H54 (cell line): ENCODE results near the gene RALGAPA1.

Experiments
- DNase-seq: peaks from one replicate; pipeline ENCODE4 v3.0.0; 2011; ENCODE audit warnings: low spot score, mixed read lengths; ENCODE audit not compliant: insufficient read length
- FAIRE-seq: peaks from 3 replicates; lab custom pipeline; 2011; peaks lifted over from hg19 to GRCh38; lab: Jason Lieb, UNC
- POLR2A ChIP-seq: IDR thresholded peaks from 2 replicates; pipeline ENCODE4 v1.6.1; 2011; ENCODE audit warnings: low read depth, mild to moderate bottlenecking, low read length

RALGAPA1 gene

DNA sequence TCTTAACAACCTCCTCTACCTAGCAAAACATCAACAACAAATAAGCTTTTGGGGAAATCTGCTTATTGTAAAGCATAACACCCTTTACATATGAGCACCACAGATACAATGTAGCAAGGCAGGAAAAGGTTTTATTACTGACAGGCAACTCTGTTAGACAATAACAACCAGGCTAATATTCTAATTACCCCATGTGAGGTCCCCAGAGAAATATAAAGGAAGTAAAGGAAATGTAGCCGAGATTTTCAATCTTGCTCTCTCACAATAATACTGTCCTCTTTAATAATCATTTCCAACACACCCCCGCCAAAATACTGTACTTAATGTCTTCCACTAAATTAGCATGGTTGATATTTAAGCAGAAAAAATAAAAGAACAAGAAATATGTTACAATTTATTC, 289.1 kb downstream of the RALGAPA1 start:
- FAIRE-seq (no peak), DNase-seq (no peak)
- TF ChIP-seq POLR2A, result no peak

GRCh38 chr14:35515916-35516315, 293.2 kb downstream of the RALGAPA1 start:
- no peak for FAIRE-seq
- DNase-seq, result no peak
- no peak for TF ChIP-seq POLR2A

DNA sequence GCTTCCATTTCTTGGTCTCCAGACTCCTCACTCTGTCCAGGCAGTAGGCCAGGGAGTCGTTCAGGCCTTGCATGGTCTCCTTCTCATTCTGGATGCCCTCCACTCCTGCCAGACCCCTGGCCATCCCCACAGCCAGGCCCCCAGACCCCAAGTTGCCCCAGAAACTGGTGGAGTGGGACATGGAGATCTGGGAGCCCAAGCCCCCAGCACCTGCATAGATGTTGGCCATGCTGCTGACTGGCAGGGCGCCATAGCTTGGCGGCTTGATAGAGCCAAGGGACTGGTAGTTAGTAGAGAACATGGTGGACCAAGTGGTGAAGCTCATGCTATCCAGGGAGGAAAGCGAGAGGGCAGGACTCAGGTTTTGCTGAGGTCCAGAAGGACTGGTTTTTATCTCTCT, 296.3 kb downstream of the RALGAPA1 start:
- no peak for TF ChIP-seq POLR2A
- FAIRE-seq, result no peak
- DNase-seq, result no peak

DNA sequence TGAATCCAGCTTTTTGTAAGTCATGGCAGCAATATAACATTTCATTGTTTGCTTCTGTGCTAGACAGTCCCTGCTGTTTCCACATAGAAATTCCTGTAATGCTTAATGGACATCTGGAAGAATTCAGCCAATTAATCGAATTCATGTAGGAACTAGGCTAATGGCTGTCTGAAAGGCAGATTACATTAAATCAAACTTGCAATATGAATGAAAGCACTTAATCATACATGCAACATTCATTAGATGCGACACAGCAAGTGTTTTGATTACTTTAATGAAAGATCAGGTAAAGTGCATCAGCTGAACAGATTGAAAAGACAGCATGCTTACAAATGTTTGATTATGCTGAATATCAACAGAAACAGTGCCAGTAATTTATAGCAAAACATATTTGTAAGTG, 299.2 kb downstream of the RALGAPA1 start:
- DNase-seq, result no peak
- FAIRE-seq, result no peak
- TF ChIP-seq POLR2A, result no peak

- FAIRE-seq, result no peak
- no peak for TF ChIP-seq POLR2A
- DNase-seq, result no peak
These were observed 302.2 kb downstream of the RALGAPA1 start for GRCh38 chr14:35506927-35507326.

DNA sequence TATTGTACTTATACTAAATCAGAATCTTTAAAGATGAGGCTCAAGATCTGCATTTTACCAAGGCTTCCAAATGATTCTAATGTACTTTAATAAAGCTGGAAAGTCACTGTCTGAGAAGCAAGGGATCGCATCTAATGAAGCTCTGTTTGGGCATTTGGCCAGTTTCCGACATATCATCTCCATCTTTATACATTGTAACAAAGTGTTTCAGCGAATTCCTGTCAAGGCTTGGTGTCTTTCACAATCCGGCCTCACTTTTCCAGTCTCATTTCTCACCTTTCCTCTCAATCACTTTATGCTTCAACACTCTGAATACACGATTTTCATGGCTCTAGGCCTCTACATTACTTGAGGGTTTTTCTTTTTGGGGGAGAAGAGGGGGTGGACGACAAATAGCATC, 302.6 kb downstream of the RALGAPA1 start:
- no peak for DNase-seq
- no peak for TF ChIP-seq POLR2A
- FAIRE-seq, result no peak

DNA sequence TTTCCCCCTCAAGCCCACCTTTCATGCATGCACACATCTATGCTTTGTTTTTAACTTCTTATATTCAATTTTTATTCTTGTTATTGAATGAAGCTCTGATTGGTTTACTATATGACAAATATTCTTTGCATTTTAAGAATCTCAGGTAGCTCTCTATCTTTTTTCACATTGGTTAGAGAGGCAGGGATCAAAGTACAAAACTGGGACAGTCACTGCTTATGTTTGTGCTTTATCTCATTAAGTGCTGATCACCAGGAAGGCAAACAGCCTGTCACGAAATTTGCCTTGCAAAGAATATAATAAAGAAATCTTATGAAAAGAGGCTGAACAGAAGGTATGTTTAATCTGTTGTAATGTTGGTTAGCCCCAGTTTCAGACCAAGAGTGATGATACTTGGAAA, 304.8 kb downstream of the RALGAPA1 start:
- FAIRE-seq, result no peak
- no peak for DNase-seq
- no peak for TF ChIP-seq POLR2A

GRCh38 chr14:35503646-35504045, 305.4 kb downstream of the RALGAPA1 start:
- FAIRE-seq (no peak), DNase-seq (no peak)
- no peak for TF ChIP-seq POLR2A

- DNase-seq (no peak), FAIRE-seq (no peak)
- TF ChIP-seq POLR2A, result no peak
These were observed 309.9 kb downstream of the RALGAPA1 start for GRCh38 chr14:35499180-35499579.

GRCh38 chr14:35495278-35495677, 313.8 kb downstream of the RALGAPA1 start:
- no peak for DNase-seq
- no peak for FAIRE-seq
- TF ChIP-seq POLR2A, result no peak

DNA sequence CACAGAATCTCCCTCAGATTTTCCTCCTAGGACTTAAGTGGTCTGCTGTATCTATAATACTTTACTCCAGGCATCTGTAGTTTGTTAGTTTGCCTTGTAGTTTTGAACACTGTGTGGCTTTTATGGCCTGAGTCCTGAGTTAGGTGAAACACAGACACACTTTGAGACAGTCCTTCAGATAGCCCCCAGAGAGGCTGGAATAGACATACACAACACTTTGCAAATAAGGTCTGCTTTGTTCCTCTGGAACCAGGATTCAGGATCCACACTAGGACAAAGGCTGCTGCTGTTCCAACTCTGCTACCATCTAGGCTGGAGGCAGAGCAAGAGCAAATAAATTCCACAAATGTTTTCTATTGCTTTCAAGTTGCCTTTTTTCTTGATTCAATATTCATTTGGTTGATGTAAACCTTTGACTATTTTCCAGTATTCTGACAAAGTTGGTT, 316.5 kb downstream of the RALGAPA1 start:
- DNase-seq, result no peak
- no peak for FAIRE-seq
- TF ChIP-seq POLR2A, result no peak
